Osteoblast (primary cell): ENCODE measurements around the gene DRAP1. TPM values are rescaled to one million over a fixed set of nuclear protein-coding genes. Genes with fewer than 3 reads are reported as not detected.

Experiments
- DNase-seq: peaks from one replicate; pipeline ENCODE4 v3.0.0; 2011; ENCODE audit warnings: low spot score, mixed read lengths; ENCODE audit not compliant: insufficient read length; ENCODE audit errors: missing footprints
- H2AFZ ChIP-seq: 2 replicates; pipeline ENCODE4 v1.6.0; 2011; ENCODE audit warnings: mild to moderate bottlenecking, low read length
- H3K27ac ChIP-seq: 2 replicates; pipeline ENCODE4 v1.5.1; 2011; ENCODE audit warnings: mild to moderate bottlenecking, low read depth, low read length, moderate library complexity
- H3K27me3 ChIP-seq: 2 replicates; pipeline ENCODE4 v1.6.0; 2012; ENCODE audit warnings: mild to moderate bottlenecking, control low read depth, inconsistent platforms, low read length, moderate library complexity; ENCODE audit not compliant: insufficient read depth
- H3K36me3 ChIP-seq: 2 replicates; pipeline ENCODE4 v1.5.1; 2011; ENCODE audit warnings: mild to moderate bottlenecking, low read length, control low read depth, moderate library complexity; ENCODE audit not compliant: insufficient read depth
- H3K4me1 ChIP-seq: 2 replicates; pipeline ENCODE4 v1.5.1; 2011; ENCODE audit warnings: mild to moderate bottlenecking, low read length, control low read depth, moderate library complexity; ENCODE audit not compliant: insufficient read depth
- H3K4me2 ChIP-seq: 2 replicates; pipeline ENCODE4 v1.6.0; 2011; ENCODE audit warnings: mild to moderate bottlenecking, low read length; ENCODE audit not compliant: insufficient read depth
- H3K4me3 ChIP-seq: fragments of 200-600 bp; sonication (generic); 3 replicates; pipeline ENCODE4 v1.5.1; 2012; ENCODE audit warnings: mild to moderate bottlenecking, low read length, inconsistent platforms; ENCODE audit not compliant: insufficient read depth
- H3K79me2 ChIP-seq: 2 replicates; pipeline ENCODE4 v1.6.0; 2012; ENCODE audit warnings: mild to moderate bottlenecking, low read length, control low read depth, inconsistent platforms; ENCODE audit not compliant: insufficient read depth
- H3K9me3 ChIP-seq: 2 replicates; pipeline ENCODE4 v1.5.1; 2011; ENCODE audit warnings: low read depth, low read length, control low read depth
- H4K20me1 ChIP-seq: 2 replicates; pipeline ENCODE4 v1.6.0; 2012; ENCODE audit warnings: mild to moderate bottlenecking, low read length, control low read depth; ENCODE audit not compliant: insufficient read depth
- total RNA-seq: library from RNA; depleted of rRNA; stranded (reverse); fragments of >200 nt; gene quantifications from 2 replicates; pipeline ENCODE4 v1.2.3, GENCODE V29; 2012
- TF ChIP-seq, protein P1 (sequence below): IDR thresholded peaks from 2 replicates; pipeline ENCODE4 v1.5.1; 2011; ENCODE audit warnings: mild to moderate bottlenecking, low read depth, low read length, moderate library complexity; ENCODE audit errors: extremely low read depth

Gene DRAP1
- total RNA-seq, 1 donor: 170 TPM

DNA sequence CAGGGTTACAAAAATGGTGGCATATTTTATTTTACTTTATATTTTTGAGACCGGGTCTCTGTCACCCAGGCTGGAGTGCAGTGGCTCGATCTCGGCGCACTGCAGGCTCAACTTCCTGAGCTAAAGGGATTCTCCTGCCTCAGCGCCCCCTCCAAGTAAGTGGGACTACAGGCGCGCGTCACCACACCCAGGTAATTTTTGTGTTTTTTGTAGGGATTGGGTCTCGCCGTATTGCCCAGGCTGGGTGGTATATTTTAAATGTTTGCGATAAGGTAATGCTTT lies 18.4 kb upstream of the DRAP1 start:
- Histone ChIP-seq H3K4me3 (peak overlapping the region; percentile 95), H3K36me3 (peaks cover 21% of the 10 kb centered on the region), H3K27me3 (no peaks in the 10 kb centered on the region), H4K20me1 (peaks cover 16% of the 10 kb centered on the region), H3K79me2 (peaks cover 47% of the 10 kb centered on the region), H2AFZ (no peak overlapping the region), H3K9me3 (no peaks in the 10 kb centered on the region), H3K27ac (peak overlapping the region; percentile 95), H3K4me1 (peaks cover 57% of the 10 kb centered on the region), H3K4me2 (peak overlapping the region; percentile 81)
- DNase-seq: no peak
- TF ChIP-seq, protein P1, sequence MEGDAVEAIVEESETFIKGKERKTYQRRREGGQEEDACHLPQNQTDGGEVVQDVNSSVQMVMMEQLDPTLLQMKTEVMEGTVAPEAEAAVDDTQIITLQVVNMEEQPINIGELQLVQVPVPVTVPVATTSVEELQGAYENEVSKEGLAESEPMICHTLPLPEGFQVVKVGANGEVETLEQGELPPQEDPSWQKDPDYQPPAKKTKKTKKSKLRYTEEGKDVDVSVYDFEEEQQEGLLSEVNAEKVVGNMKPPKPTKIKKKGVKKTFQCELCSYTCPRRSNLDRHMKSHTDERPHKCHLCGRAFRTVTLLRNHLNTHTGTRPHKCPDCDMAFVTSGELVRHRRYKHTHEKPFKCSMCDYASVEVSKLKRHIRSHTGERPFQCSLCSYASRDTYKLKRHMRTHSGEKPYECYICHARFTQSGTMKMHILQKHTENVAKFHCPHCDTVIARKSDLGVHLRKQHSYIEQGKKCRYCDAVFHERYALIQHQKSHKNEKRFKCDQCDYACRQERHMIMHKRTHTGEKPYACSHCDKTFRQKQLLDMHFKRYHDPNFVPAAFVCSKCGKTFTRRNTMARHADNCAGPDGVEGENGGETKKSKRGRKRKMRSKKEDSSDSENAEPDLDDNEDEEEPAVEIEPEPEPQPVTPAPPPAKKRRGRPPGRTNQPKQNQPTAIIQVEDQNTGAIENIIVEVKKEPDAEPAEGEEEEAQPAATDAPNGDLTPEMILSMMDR: no peak

DNA sequence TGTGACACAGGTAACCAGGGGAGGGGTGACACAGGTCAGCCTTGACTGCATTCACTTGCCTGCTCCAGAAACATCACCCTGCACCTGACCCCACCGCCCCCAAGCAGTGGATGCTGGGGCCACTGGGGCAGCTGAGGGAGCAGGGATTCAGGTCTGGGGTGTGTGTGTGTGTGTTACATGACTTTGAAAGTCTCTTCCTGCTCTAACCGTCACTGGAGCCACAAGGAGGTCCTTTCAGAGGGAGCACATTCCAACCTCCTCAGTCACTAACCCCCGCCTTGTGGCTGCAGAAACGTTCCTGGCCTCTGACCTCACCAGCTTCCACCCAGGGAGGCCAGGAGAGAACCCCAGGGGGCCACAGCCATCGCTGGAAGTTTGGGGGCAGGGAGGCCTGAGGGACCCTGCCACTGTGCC lies 16.2 kb upstream of the DRAP1 start:
- H3K4me3 ChIP-seq: peak overlapping the region; percentile 14
- no peaks in the 10 kb centered on the region for H4K20me1 ChIP-seq
- H3K36me3 ChIP-seq: peaks cover 5% of the 10 kb centered on the region
- H3K4me2 ChIP-seq: peak overlapping the region; percentile 45
- no peaks in the 10 kb centered on the region for H3K9me3 ChIP-seq
- peak; percentile 94 for DNase-seq
- H2AFZ ChIP-seq: no peak overlapping the region
- no peaks in the 10 kb centered on the region for H3K27me3 ChIP-seq
- H3K4me1 ChIP-seq: peaks cover 48% of the 10 kb centered on the region
- peaks cover 24% of the 10 kb centered on the region for H3K79me2 ChIP-seq
- TF ChIP-seq, protein P1: no peak
- H3K27ac ChIP-seq: peak overlapping the region; percentile 85

DNA sequence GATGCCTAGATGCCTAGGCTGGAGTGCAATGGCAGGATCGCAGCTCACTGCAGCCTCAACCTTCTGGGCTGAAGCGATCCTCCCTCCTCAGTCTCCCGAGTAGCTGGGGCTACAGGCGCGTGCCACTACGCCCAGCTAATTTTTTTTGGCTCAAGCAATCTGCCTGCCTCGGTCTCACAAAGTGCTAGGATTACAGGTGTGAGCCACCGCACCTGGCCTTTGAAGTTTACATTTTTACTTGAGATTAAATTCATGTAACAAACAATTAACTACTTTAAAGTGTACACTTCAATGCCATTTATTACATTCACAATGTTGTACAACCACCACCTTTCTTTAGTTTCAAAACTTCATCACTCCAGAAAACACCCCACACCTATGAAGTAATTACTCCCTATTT lies 15.5 kb upstream of the DRAP1 start:
- Histone ChIP-seq H3K4me3 (no peak overlapping the region), H3K36me3 (no peaks in the 10 kb centered on the region), H3K4me1 (peaks cover 42% of the 10 kb centered on the region), H3K27ac (peak overlapping the region; percentile 85), H2AFZ (no peak overlapping the region), H3K79me2 (peaks cover 18% of the 10 kb centered on the region), H4K20me1 (no peaks in the 10 kb centered on the region), H3K9me3 (no peaks in the 10 kb centered on the region), H3K27me3 (no peaks in the 10 kb centered on the region), H3K4me2 (peak overlapping the region; percentile 8)
- DNase-seq: no peak
- TF ChIP-seq, protein P1: no peak

DNA sequence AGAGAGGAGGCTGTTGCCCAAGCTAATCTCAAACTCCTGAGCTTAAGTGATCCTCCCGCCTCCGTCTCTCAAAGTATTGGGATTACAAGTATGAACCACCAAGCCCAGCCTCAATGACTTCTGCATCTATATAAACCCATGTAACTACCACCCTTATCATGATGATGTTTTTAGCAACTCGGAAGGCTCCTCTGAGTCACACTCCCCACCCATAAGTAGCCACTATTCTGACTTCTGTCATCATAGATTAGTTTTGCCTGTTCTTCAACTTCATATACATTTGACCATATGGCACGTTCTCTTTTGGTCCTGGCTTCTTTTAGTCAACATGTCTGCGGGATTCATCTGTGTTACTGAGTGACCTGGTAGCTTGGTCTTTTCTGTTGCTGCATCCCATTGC lies 12.6 kb upstream of the DRAP1 start:
- Histone ChIP-seq H3K36me3 (no peaks in the 10 kb centered on the region), H3K9me3 (no peaks in the 10 kb centered on the region), H4K20me1 (no peaks in the 10 kb centered on the region), H3K4me2 (no peak overlapping the region), H3K27me3 (no peaks in the 10 kb centered on the region), H2AFZ (no peak overlapping the region), H3K27ac (no peak overlapping the region), H3K79me2 (peaks cover 2% of the 10 kb centered on the region), H3K4me1 (peaks cover 44% of the 10 kb centered on the region), H3K4me3 (no peak overlapping the region)
- TF ChIP-seq, protein P1: no peak
- DNase-seq: peak; percentile 66
